H54 (cell line): ENCODE results near the gene DFFB.

ENCODE experiments used
- DNase-seq: peaks from one replicate; pipeline ENCODE4 v3.0.0; 2011; ENCODE audit warnings: low spot score, mixed read lengths; ENCODE audit not compliant: insufficient read length
- FAIRE-seq: peaks from 3 replicates; lab custom pipeline; 2011; peaks lifted over from hg19 to GRCh38; lab: Jason Lieb, UNC
- POLR2A ChIP-seq: IDR thresholded peaks from 2 replicates; pipeline ENCODE4 v1.6.1; 2011; ENCODE audit warnings: low read depth, mild to moderate bottlenecking, low read length

Gene DFFB

DNA sequence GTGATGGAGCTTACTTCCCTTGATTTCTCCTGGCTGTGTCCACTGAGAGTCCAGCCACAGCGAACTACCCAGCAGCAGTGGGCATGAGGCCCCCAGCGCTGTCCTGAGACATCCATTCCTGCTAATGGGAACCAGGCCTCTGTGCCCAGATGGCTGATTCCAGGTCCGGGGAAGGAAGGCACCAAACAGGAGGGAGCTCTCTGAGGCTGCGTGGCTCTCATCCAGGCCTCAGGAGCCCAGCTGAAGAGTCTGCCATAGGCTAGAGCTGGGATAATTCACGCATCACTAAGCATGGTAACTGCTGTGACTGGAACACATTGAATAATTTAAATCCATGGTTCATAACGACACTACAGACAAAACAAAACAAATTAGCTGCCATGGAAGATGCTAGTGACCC lies 36.3 kb upstream of the DFFB start:
- TF ChIP-seq POLR2A = no peak
- no peak for FAIRE-seq
- no peak for DNase-seq

- TF ChIP-seq POLR2A = no peak
- DNase-seq = no peak
- no peak for FAIRE-seq
Measured at GRCh38 chr1:3821447-3821846, 35.8 kb upstream of the DFFB start.

GRCh38 chr1:3821908-3822307 lies 35.4 kb upstream of the DFFB start:
- no peak for DNase-seq
- no peak for FAIRE-seq
- TF ChIP-seq POLR2A = no peak

DNA sequence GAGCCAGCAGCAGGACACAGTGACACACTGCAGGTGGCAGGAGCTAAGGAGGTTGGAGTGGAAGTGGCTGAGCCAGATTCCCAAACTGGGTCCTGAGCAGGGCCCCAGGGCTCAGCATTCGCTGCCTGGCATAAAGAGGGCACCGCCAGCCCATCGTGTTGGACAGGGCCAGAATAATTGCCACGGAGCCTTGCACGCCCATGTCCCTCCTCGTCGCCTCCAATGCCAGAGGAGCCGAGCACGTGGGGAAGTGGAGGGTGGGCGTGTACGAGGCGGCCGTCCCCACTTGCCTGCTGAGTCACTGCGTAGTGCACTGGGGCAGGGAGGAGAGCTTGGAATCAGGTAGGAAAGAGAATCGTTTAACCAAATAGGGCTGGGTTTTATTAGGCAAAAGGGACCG lies 34.9 kb upstream of the DFFB start:
- no peak for DNase-seq
- no peak for TF ChIP-seq POLR2A
- no peak for FAIRE-seq

- TF ChIP-seq POLR2A = no peak
- FAIRE-seq = no peak
- DNase-seq = no peak
Measured at GRCh38 chr1:3824650-3825049, 32.6 kb upstream of the DFFB start.

GRCh38 chr1:3825356-3825755 lies 31.9 kb upstream of the DFFB start:
- DNase-seq = no peak
- FAIRE-seq = no peak
- TF ChIP-seq POLR2A = no peak

- no peak for FAIRE-seq
- TF ChIP-seq POLR2A = no peak
- no peak for DNase-seq
Measured at GRCh38 chr1:3827813-3828307, 29.4 kb upstream of the DFFB start.

- FAIRE-seq = no peak
- no peak for DNase-seq
- no peak for TF ChIP-seq POLR2A
Measured at GRCh38 chr1:3828391-3828790, 28.9 kb upstream of the DFFB start.

- no peak for FAIRE-seq
- no peak for TF ChIP-seq POLR2A
- DNase-seq = no peak
Measured at GRCh38 chr1:3831689-3832088, 25.6 kb upstream of the DFFB start.

DNA sequence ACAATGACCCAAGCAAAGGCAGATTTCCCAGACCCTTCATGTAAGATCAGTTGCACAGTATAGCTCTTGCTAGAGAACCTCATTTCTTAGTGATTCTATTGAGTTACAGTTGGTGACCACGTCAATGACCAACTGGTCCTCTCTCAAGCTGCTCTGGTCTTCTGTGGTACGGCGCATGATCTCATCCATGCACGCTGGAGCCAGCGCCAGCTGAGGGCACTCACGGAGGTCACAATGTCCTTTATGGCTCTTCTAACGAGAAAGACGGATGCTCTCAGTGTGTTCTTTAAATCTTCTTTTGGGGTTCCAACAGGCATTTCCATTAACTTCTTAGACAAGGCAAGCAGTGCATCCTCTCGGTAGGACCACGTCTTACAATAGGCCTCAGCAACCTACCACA lies 22.6 kb upstream of the DFFB start:
- FAIRE-seq (no peak), DNase-seq (no peak)
- TF ChIP-seq POLR2A = no peak

- FAIRE-seq (no peak), DNase-seq (no peak)
- TF ChIP-seq POLR2A = no peak
Measured at GRCh38 chr1:3836421-3836820, 20.9 kb upstream of the DFFB start.

- FAIRE-seq = no peak
Measured at GRCh38 chr1:3837200-3837599, 20.1 kb upstream of the DFFB start.

DNA sequence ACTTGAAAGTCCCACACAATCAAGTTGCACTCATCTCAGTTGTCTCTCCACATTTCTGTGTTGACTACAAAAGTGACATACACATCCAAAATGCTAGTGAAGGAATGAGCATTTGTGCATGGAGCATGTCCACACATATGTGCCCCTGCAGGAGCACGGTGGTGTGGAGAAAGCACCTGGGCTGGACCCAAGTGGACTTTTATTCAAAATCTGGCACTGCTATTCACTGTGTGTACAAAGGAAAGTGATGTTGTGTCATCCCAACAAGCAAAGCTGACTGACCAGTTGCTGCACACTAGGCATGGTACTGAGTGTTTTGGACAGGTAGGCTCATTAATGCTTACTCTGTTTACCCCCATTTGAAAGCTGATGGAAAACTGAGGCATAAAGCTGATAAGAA lies 19.6 kb upstream of the DFFB start:
- FAIRE-seq (no peak), DNase-seq (no peak)
- TF ChIP-seq POLR2A = no peak

More at GRCh38 chr1:3837200-3837599, 20.1 kb upstream of the DFFB start:
- no peak for DNase-seq
- TF ChIP-seq POLR2A = no peak

- FAIRE-seq = no peak
- no peak for DNase-seq
- no peak for TF ChIP-seq POLR2A
Measured at GRCh38 chr1:3838788-3839187, 18.5 kb upstream of the DFFB start.

- TF ChIP-seq POLR2A = no peak
- FAIRE-seq (no peak), DNase-seq (no peak)
Measured at GRCh38 chr1:3841491-3841890, 15.8 kb upstream of the DFFB start.

DNA sequence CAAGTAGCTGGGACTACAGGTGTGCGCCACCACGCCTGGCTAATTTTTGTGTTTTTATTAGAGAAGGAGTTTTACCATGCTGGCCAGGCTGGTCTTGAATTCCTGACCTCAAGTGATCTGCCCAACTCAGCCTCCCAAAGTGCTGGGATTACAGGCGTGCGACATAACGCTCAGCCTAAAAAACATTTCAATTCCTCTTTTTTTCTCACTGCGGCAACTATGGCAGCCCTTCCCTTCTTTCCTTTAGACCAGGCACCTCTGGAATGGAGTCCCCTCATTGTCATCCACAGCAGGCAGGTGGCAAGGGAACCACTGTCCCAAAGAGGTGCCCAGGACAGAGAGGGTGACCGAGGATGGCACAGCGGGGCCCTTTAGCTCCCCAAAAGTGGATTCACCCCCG lies 14.4 kb upstream of the DFFB start:
- no peak for TF ChIP-seq POLR2A
- FAIRE-seq = no peak
- no peak for DNase-seq
